ENCODE data around the gene SCFD2.
"Not testable (repeated sequence)": the region's sequence is repeated elsewhere in the genome, so short reads cannot be mapped to it uniquely, and the experiment has no call there.

SCFD2 gene

DNA sequence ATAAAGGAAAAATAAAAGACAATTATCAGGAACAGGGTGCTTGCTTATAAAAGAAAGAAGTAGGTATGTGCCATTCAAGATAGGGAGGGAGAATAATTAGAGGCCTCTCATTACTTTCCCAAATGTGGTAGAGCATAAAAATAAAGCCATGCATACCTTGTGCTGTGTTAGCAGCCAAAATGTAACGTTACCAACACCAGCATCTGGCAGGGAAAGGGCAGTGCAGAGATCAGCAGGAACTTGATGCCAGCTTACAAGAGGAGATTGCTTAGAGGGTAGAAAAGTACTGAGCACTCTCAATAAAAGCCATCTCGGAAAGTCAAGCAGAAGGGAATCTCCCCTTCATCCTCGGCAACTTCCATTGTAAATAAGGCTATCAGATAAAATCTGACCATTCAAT is 308.2 kb downstream of the SCFD2 start:
- no peak for DNase-seq

- DNase-seq: not testable (repeated sequence)
These were observed 308.8 kb downstream of the SCFD2 start for GRCh38 chr4:53057108-53057507.

- DNase-seq: no peak
These were observed 310.0 kb downstream of the SCFD2 start for GRCh38 chr4:53055716-53056403.

GRCh38 chr4:53055274-53055673 is 310.6 kb downstream of the SCFD2 start:
- DNase-seq: no peak

DNA sequence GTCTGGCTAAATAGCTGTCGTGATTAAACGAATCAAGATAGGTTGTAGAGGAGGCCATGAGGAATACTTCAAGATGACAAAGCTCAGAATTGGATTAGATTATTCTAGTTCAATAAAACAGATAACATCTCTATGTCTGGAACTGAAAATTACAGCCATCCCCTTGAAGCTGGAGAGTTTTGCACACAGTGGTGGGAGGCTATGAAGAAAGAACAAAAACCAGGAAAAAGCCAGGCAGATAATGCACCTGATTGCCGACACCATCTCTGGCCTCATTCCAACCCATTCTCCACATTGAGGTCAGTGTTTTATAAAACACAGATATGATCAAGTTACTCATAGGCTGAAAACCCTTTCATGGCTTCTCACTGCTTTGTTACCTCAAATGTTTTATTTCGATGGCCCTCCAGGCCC is 315.5 kb downstream of the SCFD2 start:
- DNase-seq: no peak

GRCh38 chr4:53049528-53049927 is 316.3 kb downstream of the SCFD2 start:
- DNase-seq: no peak

GRCh38 chr4:53044651-53044960 is 321.3 kb downstream of the SCFD2 start:
- DNase-seq: no peak

GRCh38 chr4:53043891-53044650 is 321.8 kb downstream of the SCFD2 start:
- DNase-seq: no peak

DNA sequence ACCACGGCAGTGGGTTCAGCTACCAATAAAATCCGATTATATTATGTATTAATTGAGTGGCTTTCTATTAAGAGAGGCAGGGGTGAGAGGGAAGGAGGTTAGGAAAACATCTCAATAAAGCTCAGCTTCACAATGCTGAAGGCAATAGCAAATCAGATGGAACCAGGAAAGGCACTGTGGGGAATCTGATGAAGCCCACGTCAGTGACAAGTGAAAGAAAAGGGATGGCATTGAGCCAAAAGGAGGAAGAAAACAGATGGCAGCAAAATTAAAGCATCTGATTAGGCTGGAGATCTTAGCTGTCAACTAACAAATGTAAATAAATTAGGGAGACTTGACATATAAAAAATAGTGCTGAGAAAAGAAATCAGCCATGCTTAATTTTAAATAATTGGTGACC is 322.8 kb downstream of the SCFD2 start:
- DNase-seq: no peak

DNA sequence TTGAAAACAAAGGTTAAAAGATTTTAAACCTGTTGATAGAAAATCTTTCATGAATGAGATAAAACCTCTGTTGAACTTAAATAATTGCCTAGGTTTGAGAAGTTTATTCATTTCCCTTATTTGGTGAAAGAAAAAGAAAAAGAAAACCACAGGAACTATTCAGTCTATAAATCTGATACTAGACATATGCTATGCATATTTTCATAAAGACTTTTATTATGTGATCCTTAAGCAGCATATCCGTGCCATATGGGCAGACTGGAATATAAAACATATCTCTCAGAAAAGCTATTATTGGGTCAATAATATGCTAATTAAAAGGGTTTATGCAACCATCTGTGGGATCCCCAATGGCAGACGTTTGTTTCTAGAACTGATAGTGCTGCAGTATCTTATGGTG is 325.0 kb downstream of the SCFD2 start:
- no peak for DNase-seq

DNA sequence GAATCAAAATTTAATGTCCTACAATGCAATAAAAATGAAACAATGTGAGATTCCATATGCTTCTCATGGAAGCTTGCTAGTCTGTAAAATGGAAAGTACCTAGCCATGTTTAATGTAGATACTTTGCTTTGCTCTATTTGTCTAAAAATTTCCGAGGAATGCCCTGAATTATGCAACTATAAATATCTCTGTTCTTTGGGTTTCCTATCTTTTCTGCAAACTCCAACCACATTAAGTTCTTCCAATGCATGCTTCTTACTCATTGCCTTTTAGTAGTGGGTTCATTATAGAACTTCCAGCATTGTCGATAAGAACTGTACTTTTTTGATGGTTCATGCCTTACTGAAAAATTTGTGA is 325.4 kb downstream of the SCFD2 start:
- no peak for DNase-seq

- no peak for DNase-seq
These were observed 326.0 kb downstream of the SCFD2 start for GRCh38 chr4:53039741-53040458.

DNA sequence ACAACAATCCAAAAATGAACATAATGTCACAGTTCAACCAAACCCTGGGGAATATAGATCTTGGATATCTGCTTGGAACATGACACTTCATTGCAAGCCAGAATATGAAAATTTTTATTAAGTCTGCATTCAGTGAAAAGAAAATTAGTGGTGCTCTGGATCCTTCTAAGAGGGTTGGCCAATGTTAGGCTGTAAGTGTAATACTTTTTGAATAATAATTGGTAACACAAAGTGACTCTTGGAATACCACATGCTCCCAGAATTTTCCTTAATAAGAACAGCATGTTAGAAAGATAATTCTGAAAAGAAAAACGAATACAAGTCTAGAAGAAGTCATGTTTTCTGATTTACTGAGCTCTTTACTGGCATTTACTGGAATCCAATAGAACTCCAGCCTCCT is 328.0 kb downstream of the SCFD2 start:
- no peak for DNase-seq

DNA sequence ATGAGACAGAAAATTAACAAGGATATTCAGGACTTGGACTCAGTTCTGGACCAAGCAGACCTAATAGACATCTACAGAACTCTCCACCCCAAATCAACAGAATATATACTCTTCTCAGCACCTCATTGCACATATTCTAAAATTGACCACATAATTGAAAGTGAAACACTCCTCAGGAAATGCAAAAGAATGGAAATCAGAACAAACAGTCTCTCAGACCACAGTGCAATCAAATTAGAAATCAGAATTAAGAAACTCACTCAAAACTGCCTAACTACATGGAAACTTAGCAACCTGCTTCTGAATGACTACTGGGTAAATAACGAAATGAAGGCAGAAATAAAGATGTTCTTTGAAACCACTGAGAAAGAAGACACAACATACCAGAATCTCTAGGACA is 333.0 kb downstream of the SCFD2 start:
- not testable (repeated sequence) for DNase-seq

- no peak for DNase-seq
These were observed 339.6 kb downstream of the SCFD2 start for GRCh38 chr4:53026233-53026632.

- DNase-seq: no peak
These were observed 342.1 kb downstream of the SCFD2 start for GRCh38 chr4:53023677-53024299.

DNA sequence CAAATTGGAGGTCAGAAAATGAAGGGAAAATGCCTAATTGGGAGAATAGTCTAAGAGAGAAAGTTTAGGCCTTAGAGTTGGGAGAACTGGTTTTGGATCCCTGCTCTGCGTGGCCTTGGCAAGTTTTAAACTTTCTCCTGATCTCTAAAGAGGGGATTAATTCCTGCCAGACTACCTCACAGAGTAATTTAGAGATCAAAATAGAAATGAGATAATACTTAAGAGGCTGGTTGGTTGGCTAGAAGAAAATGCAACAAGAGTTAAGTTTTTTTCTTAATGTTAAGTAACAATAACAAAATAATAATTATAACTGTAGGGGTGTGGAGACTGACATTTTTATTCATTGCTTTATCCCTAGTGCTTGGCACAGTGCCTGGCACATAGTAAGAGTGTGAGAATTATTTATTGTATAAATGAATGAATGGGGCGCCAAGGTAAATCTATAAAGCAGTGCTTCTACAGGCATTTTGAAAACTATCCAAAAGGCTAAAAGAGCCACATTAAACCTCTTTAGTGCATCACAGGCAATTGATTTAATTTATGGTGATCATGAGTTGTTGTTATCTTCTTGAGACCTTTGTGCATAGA is 343.3 kb downstream of the SCFD2 start:
- DNase-seq: no peak

GRCh38 chr4:53021754-53022512 is 343.9 kb downstream of the SCFD2 start:
- DNase-seq: no peak

DNA sequence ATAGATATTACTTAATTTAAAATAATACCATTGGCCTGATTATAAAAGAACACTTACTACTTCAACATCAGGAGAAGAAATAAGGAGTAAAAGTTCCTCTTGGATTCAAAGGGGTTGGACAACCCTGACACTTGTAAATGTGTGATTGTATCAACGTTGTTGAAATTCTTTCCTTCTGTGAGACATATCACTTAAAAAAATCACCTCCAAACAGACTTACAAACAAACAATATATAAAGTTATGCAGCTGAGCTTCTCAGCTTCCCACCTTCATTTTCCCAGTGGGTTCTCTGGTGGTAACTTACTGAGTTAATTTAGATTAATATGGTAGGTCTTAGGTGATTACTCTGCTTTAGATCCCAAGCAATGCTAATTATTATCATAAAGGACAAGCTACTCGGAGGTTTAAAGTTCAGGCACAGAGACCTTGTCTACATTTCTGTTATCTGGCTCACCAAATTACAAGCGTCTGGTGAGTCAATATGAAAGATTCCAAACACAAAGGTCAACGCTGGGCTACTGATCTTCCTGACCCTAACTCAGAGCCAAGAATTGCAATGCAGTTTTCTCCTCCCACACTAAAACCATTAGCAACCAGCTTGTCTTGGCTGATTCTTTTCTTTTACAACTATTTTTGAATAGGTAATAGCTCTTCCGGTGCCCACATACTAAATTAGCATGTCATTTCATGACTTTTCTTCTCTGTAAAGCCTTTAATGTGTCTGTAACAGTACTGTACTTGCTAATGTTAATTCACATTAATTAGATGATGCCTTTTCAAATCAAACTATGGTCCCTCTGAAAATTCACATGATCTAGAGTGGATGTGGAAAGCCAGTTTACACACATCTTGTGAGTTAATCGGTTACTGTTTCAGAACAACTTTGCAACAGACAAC is 346.1 kb downstream of the SCFD2 start:
- DNase-seq: no peak

- DNase-seq: no peak
These were observed 347.4 kb downstream of the SCFD2 start for GRCh38 chr4:53018471-53018870.

Measured in nucleus accumbens (tissue), 56 donors.